Activated T-cell treated with anti-CD3 and anti-CD28 coated beads, Interleukin-2, amount 50 U/mL, for 48 hours (primary cell): ENCODE results near the gene BTBD9.
A peak's percentile ranks its signal among the peaks of the same experiment; 100 is the strongest.

Experiments
- DNase-seq, 2 experiments: peaks; one replicate each; pipeline ENCODE4 v3.0.0-alpha.2; 2020

BTBD9 gene

DNA sequence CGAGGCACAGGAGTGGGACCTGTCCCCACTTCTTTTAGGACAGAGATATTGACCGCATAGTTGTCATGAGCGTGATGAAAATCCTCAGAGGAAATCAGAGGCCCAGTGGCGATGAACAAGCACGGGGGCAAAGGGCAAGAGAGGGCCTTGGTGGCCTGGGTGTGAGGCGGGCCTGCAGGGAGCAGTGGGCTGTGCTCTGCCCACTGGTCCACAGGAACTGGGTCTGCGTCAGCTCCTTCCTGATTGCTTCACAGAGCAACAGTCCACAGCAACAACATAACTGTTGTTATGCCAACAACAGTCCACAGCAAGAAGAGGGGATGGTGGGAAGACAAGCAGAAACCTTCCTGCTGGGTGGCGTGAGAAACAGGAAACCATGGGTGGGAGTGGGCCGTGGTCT lies 484.6 kb downstream of the BTBD9 start:
- DNase-seq: no peak

DNA sequence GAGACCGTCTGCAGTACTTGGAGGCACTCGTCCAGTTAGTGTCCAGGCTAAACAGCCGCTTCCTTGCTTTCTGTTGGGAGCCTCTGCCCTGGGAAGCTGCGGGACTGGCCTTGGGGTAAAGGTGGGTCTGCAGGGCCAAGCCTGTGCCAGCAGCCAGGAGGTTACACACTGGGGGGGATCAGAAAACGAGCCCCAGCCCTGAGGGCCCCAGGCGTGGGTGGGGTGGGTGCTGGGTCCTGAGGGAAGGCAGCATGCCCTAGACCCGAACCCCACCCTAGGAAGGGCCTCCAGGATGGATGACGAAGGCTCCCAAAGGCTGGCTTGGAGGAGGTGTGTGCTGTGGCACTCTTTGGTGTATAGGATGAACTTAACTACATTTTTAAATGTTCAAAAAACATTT lies 485.0 kb downstream of the BTBD9 start:
- DNase-seq: no peak

DNA sequence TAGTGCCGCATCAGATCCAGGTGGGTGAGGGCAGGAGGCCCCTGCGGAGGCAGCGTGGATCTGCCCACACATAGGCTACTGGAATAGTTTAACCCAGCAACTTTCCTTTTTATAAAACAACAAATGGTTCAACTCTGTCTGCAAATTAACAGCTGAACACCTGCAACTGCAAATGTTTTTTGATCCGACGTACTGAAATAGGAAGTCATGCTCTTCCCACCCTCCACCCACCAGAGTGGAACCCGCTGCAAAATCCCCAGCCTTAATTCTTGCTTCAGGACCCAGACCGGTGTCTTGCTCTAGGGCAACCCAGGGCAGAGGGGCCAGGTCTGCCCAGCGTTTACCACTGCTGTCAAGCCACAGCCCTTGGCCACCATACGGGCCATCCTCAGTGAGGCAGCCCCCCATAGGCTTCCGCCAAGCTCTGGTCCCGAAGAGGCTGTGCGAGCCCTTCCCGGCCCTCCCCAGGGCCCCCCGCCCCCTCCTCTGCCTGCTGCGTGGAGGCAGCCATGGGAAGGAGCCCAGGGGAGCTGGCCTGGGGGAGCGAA lies 485.9 kb downstream of the BTBD9 start:
- DNase-seq: no peak

DNA sequence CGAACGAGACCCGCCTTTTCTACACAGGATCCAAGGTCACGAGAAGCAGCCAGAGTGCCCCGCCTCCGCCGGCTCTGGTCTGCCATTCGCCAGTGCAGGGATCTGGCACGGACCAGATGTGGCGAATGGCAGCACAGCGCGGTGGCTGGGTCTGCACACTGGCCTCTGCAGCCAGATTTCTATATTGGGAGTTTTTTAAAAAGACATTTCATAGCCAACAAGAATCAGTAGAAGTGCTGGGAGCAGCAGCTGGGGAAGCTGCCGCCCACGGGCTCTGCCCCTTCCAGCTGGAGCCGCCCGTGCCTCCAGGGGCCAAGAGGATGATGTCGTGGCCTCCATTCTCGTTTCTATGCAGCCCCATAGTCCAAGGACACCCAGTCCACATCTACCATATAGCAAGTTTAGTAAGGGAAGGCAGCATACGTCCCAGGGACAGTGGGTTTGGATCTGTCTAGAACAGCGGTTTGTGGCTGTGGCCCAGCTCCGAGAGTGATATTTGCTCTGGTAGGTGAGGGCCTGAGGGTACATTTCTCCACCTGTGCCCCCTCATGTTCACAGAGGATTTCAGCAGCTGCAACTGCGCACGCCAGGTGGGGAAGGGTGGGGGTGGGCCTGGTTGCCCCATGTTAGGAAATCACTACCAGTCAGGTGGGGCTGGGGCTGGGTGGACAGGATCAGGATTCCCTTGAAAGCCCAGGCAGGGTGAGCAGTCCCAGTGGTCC lies 486.5 kb downstream of the BTBD9 start:
- DNase-seq: no peak

DNA sequence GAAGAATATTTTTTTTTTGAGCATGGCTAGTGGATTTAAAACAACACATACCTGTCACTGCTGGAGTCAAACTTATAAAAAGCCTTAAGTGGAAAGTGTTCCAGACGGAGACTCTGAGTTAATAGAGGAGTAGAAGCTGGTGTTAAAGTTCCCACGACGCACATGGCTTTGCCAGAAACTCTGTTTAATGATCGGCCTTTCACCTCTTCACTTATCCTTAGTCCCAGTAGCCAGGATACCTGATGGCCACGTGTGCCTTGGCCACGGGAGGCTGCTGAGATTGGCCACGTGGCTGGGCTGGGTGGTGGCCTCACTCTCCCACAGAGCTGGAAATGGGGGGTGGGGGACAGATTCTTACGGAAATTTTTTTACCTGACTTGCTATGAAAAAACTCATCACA lies 487.1 kb downstream of the BTBD9 start:
- no peak for DNase-seq

DNA sequence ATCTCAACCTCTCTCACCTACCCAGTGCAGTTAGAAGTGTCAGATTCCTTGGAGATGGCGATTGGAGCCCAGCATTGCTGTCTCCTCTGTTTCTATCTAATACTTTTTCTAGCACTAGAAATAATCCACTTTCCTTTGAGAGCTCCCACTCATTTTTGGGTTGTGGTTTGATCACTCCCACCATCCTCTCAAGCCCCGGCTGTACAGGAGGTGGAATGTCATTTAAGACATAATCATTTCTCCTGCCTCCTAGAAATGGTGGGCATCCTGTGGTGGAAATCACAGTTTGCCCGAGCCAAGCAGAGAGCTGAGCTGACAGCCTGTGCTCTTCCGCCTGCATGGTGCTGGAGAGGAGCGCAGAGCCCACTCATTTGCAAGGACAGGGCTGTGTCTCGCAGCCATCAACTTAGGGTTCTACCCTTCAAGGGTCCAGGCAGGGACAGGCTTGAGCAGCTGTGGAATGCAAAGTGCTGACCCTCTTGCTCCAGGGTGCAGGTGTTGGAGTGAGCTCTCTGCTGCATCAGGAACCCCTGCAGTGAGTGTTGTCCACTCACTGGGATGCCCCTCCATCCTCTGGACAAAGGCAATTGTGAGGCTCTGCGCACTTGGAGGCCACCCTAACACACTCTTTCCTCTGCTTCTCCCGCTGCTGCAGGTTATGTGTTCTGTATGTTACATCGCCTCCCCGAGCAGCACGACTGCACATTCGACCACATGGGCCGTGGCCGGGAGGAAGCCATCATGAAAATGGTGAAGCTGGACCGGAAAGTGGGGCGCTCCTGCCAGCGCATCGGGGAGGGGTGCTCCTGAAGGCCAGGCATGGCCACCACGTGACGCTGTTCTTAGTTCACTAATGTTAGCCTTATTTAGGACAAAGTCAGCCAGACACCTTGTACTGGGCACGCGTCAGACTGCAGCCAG lies 487.9 kb downstream of the BTBD9 start:
- DNase-seq: peak in 1 of 2 experiments; percentile 7

DNA sequence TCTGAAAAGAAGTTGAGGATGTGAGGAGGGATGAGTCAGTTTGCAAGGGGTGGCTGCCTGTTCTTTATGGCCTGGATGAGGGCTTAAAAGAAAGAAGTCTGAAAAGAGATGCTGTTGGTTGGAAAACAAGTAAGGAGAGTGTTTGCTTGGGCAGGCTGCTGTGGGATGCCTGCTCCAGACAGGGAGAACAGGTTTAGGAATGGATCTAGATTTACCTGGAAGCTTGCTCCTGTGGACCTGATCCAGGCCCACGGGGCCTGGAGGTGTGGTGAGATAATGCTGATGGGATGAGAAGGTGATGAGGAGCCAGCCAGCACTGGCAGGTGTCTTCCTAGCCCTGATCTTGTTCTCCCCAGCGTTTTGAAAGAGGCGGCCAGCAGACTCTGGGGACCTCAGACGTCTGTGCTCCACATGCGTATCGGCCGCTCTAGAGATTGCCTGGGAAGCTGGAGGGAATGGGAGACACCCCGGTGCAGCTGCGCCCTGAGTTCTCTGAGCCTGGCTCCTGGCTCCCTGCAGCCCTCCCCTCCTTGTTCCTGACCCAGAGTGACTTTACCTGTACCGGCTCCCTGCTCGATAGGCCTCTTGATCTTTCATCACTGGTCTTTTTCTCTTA lies 488.9 kb downstream of the BTBD9 start:
- peak in 1 of 2 experiments; percentile 13 for DNase-seq

DNA sequence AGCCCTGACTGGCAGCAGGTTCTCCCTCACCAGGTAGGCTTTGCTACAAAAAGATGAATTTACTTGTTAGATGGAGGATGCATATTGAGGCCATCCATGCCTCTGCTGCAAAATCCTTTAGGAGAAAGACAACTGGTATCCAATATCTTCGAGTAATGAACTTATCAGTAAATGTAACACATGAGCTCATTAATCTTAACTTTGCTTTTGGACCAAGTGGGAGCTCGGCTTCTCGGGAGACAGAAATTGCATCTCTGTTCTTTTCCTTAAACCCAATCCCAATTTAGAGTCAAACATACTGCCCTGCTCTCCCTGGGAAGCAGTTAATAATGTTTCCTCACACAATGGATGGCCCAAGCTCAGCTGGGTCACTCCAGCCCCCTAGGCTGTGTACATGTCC lies 489.7 kb downstream of the BTBD9 start:
- no peak for DNase-seq

DNA sequence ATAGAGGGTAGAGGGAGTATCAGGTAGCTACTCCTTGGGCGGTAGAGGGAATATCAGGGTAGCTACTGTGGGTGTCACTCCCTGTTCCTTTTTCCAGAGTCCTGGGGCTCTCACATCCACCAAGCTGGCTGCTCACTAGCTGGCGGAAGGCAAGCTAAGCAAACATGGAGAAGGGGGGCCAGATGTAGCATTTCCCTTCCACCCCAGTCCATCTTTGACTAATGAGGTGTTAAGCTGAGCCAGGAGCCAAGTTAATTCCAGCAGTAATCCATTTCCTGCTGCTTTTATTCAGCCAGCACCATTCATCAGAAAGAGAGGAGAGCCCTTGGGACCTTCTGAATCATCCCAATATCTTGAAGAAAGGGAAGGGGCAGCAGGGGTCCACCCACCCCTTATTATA lies 490.2 kb downstream of the BTBD9 start:
- peak in 1 of 2 experiments; percentile 6 for DNase-seq

DNA sequence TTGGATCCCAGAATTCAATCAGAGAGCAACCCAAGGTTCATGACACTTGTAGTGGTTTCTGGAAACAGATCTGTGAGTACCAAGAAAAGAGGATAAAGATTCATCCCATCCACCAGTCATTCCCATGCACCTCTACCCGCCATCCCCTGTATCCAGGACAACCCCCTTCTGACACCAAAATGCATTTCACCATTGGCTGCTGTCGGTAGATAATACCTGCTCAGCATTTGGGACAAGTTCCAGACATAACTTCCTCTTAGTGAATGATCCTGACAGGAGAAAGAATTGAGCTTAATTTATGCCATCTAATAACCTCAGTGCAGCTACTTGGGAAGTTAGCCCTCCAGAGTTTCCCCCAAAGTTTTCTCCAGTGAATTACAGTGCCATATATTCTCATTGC lies 491.1 kb downstream of the BTBD9 start:
- no peak for DNase-seq

DNA sequence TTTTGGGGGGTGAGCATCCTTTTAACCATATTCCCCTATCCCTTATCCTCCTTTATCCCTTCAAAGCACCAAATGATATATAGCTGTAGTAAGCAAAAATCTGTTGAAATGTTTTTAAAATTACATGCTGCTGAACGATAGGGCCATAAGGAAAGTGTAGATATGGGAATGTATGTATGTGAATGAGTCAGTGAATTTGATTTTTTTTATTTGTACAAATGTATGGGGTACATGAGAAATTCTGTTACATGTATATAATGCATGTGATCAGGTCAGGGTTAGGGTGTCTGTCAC lies 493.0 kb downstream of the BTBD9 start:
- no peak for DNase-seq

DNA sequence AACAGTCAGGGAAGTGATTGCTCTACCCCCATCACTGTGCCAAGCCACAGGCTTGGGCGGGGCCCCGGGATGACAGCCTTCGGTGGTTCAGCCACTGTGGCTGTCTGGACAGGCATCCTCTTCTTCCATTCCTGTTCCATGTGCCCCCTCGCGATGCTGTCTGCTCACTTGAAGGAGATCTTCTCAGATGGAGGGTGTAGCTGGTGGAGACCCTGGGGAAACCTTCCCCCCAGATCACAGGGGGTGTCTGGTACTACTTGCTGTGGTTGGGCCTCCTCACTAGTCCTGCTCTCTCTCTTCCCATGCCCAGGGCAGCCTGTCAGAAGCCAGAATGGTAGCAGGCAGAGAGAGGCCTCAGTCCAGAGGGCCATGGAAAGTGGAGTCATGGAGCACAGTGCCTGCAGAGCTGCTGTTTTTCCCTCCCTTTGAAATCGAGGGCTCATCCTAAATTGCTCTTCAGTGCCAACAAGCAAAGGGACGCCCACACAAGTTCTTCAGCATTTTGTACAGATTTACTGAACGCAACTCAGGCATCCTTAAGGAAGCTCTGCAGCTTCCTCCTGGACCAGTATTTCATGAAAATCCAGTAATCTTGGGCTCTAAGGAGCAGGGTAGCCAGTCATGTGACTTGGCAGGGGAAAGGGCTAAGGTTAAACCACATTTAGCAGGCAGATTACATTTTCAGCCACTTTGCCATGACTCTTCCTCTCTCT lies 493.6 kb downstream of the BTBD9 start:
- DNase-seq: no peak

DNA sequence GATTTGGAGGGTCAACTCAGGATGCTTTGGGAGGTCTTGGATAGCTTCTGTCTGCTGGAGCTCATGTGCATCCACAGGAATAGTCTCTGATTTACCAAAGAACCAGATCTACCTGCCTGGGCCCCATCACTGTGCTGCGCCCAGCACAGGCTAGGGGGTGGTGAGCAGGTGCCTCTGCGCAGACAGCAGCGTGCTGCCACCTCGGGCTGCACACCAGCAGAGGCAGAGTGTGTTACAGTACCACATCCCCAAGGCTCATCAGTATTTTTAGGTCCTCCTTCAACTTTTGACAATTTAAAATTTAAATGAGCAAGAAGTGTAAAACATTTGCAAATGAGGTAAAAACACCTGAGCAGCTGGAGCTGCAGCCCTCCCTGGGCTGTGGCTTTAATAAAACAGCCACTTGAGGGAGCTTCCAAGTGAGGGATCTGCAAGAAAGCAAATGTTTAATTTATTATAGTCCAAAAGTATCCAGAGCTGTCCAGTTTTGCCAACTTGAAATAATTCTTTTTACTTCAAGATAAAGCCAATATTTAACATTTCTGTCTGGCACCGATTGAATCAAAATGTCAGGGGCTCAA lies 495.3 kb downstream of the BTBD9 start:
- no peak for DNase-seq

DNA sequence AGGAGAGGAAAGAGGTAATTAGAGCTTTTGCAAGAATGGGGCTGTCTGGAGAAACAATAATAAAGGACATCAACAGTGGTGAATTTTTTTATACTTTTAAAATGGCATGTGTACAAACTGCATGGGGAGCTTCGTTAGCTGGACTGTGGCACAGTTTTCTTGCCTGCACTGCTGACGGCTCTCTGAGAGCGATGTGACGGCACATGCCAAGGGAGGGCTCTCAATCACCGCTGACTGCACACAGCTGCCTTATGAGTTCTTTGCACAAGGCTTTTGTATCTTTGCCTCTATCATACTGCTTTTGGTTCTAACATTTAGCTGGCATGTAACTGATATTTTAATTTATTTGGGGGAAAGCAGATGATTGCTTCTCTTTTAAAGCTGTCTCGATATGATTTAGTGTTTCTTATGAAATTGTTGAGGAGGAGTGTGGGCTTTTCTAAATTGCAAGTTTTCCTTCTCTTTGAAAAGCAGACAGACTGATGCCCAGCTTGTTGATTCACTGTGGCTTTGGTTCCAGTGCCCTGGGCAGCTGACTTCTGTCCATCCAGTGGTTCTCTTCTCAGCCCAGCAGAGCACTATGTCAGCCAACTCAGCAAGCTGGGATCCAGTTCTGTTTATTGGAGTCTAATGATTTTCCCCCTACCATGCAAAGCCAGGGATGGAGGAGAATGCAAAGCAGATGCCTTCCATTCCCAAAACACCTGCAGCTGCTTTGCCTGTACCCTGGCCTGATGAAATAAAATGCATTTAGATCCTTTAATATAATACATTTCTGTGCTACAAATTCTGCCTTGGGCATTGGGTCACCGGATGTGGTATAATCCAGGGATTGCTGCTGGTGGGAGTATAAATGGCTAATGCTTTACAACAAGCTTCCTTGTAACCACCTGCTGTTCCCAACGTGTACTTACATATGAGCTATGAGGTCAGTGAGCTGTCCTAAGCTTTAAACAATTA lies 496.3 kb downstream of the BTBD9 start:
- no peak for DNase-seq

DNA sequence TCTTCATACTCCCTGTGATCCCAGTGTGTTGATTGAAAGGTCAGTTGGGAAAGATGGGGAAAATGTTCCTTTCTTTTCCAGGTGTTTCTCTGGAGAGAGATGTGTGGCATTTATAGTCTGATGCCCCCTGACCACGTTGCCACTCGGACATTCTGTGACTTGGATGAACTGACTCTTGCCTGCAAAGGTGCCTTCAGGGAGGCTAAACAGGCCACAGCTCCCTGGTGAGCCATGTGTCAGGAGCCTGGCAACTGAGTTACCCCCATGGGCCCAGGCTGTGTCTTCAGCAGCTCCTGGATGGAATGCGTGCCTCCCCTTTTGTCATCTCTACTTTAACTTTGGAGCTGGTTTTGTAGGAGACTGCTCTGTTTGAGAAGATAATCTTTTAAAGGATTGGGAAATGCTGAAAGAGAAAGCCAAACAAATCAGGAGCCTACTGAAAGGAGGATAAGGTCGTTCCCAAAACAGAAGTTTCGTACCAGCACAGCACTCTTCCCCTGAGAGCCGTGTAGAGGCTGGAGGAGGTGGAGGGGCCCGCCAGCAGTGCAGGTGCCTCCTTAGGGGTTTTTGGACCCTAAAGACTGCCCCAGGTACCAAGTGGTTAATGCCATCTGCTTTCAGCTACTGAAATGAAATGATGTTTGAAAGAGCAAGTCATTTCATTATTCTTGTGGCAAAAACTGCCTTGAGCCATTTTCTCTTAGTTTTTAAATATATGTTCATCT lies 497.4 kb downstream of the BTBD9 start:
- DNase-seq: no peak

DNA sequence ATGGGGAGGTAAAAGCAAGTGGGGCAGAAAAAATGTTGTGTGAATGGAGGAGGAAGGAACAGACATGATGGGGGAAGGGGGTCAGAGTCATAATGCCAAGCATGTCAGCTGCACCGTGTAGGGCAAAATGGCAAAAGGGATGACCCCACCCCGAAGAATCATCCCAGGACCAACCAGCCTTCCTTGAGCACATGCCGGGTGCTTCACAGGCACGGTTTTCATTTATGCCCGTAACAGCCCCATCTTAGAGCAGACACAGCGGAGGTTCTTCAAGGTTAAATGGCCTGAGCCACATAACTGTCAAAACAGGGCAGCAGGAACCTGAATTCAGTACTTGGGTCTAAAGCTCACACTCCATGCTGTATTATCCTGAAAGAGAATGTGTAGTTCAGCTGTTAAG lies 498.0 kb downstream of the BTBD9 start:
- no peak for DNase-seq

DNA sequence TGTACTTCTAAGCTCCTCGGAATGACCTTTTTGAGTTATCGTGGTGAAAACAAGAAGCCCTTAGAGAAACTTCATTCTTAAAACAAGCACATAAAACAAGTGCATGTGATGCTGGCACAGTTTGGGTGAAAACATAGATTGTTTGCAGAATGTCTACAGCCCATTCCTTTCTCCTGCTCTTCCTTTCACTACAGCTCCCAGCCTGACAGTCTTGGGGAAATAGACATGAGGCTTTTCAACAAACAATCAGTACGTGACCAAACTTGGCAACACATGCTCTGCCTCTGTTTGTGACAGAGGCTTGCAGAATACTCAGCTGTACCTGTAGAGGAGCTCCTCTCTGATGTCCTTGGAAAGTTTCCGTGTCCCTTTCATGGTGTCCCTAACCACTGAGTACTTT lies 498.6 kb downstream of the BTBD9 start:
- DNase-seq: no peak

DNA sequence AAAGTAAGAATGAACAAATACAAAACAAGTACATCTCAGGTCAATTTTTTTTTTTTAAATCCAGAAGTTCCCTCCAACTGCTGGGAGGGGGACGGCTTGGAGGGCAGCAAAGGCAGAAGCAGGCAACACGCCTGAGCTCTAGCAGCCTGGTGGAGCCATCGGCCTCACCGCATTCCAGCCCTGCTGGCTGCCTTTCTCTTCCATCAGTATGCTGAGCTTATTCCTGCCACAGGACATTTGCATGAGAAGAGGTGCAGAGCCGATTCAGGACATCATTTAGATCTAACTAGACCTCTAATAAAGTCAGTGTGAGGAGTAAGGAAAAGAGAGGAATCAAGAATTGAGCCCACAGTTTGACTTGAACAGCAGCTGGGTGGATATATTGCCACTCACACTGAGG lies 501.4 kb downstream of the BTBD9 start:
- no peak for DNase-seq

DNA sequence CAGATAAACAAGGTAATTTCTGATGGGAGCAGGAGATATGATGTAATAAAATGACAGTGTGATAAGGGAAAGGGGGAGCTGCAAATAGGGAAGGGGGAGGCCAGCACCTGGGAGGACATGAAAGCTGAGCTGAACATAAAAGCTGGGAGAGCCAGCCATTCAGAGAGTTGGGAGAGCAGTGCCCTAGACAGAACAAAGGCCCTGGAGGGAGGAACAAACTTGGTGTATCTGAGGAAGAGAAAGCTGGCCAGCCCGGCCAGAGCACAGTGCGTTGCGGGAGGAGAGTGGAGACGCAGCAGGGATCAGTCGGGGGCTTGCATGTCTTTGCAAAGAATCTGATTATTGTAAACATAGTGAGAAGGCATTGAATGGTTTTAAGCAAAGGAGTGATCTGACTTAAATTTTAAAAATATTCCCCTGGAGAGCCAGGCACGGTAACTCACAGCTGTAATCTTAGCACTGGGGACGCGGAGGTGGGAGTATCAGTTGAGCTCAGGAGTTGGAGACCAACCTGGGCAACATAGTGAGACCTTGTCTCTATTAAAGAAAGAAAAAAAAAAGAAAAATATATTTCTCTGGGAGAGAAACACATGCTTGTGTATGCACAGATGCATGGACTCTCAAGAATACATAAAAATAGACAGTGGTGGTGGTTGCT lies 502.0 kb downstream of the BTBD9 start:
- DNase-seq: no peak

DNA sequence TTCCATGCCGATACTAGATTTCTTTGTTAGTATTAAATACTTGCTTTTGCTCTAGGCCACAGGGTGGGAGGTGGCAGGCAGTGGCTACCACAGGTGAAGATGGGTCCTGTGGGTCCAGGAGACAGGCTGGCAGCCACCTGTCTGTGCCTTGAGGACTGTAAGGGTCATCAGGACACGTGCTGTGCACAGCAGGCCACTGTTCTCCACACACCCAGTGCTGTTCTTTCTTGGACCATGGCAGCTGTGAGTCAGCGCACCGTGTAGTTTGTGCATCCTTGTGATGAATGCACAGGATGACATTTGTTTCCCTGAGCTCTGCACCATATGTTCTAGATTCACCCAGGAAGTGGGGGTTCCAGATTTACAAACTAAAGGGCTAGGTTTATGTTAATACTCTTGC lies 503.2 kb downstream of the BTBD9 start:
- DNase-seq: no peak
